WTC11 (cell line): ENCODE results near the gene SH3YL1.

Experiments
- ATF1 ChIP-seq: sonication (generic); formaldehyde crosslinking; IDR thresholded peaks from 2 replicates; pipeline ENCODE4 v1.8.1; 2023; ENCODE audit warnings: mild to moderate bottlenecking, moderate library complexity, missing genetic modification reagents
- ATF6 ChIP-seq: sonication (generic); formaldehyde crosslinking; IDR thresholded peaks from 2 replicates; pipeline ENCODE4 v1.8.1; 2023; ENCODE audit warnings: mild to moderate bottlenecking, missing genetic modification reagents
- CREB1 ChIP-seq: sonication (generic); formaldehyde crosslinking; IDR thresholded peaks from 2 replicates; pipeline ENCODE4 v1.8.0; 2023; ENCODE audit warnings: mild to moderate bottlenecking, missing genetic modification reagents
- CTCF ChIP-seq: fragments of 200-600 bp; IDR thresholded peaks from 2 replicates; pipeline ENCODE4 v1.8.0; 2022; ENCODE audit warnings: antibody characterized with exemption
- JUN ChIP-seq: sonication (generic); formaldehyde crosslinking; IDR thresholded peaks from 2 replicates; pipeline ENCODE4 v1.8.0; 2023; ENCODE audit warnings: mild to moderate bottlenecking, missing genetic modification reagents
- MAX ChIP-seq: sonication (generic); formaldehyde crosslinking; IDR thresholded peaks from 2 replicates; pipeline ENCODE4 v1.8.0; 2022; ENCODE audit warnings: mild to moderate bottlenecking, missing genetic modification reagents
- TCF7 ChIP-seq: sonication (generic); formaldehyde crosslinking; IDR thresholded peaks from 2 replicates; pipeline ENCODE4 v1.8.0; 2022; ENCODE audit warnings: mild to moderate bottlenecking, low read depth, missing genetic modification reagents, moderate library complexity
- USF1 ChIP-seq: sonication (generic); formaldehyde crosslinking; IDR thresholded peaks from 2 replicates; pipeline ENCODE4 v1.8.0; 2022; ENCODE audit warnings: mild to moderate bottlenecking, missing genetic modification reagents
- ZNF512 ChIP-seq: sonication (generic); formaldehyde crosslinking; IDR thresholded peaks from 2 replicates; pipeline ENCODE4 v1.8.1; 2022; ENCODE audit warnings: missing genetic modification reagents, borderline replicate concordance
- TF ChIP-seq, protein P1 (sequence below): sonication (generic); formaldehyde crosslinking; IDR thresholded peaks from 2 replicates; pipeline ENCODE4 v1.8.1; 2022; ENCODE audit warnings: mild to moderate bottlenecking, moderate library complexity, missing genetic modification reagents
- TF ChIP-seq, protein P2 (sequence below): sonication (generic); formaldehyde crosslinking; IDR thresholded peaks from 2 replicates; pipeline ENCODE4 v1.8.1; 2022; ENCODE audit warnings: low read depth, missing genetic modification reagents, borderline replicate concordance
- TF ChIP-seq, protein P3 (sequence below): sonication (generic); formaldehyde crosslinking; IDR thresholded peaks from 2 replicates; pipeline ENCODE4 v1.8.1; 2023; ENCODE audit warnings: mild to moderate bottlenecking, missing genetic modification reagents, moderate library complexity

- TF ChIP-seq CTCF (no peak), USF1 (CRISPR knock-in tag) (no peak), TCF7 (CRISPR knock-in tag) (no peak), ATF6 (CRISPR knock-in tag) (no peak), MAX (no peak), JUN (CRISPR knock-in tag) (no peak), ATF1 (no peak), ZNF512 (CRISPR knock-in tag) (no peak), CREB1 (CRISPR knock-in tag) (no peak)
- TF ChIP-seq, protein P1, sequence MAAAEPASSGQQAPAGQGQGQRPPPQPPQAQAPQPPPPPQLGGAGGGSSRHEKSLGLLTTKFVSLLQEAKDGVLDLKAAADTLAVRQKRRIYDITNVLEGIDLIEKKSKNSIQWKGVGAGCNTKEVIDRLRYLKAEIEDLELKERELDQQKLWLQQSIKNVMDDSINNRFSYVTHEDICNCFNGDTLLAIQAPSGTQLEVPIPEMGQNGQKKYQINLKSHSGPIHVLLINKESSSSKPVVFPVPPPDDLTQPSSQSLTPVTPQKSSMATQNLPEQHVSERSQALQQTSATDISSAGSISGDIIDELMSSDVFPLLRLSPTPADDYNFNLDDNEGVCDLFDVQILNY (CRISPR knock-in tag), result no peak
- TF ChIP-seq, protein P2, sequence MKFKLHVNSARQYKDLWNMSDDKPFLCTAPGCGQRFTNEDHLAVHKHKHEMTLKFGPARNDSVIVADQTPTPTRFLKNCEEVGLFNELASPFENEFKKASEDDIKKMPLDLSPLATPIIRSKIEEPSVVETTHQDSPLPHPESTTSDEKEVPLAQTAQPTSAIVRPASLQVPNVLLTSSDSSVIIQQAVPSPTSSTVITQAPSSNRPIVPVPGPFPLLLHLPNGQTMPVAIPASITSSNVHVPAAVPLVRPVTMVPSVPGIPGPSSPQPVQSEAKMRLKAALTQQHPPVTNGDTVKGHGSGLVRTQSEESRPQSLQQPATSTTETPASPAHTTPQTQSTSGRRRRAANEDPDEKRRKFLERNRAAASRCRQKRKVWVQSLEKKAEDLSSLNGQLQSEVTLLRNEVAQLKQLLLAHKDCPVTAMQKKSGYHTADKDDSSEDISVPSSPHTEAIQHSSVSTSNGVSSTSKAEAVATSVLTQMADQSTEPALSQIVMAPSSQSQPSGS (CRISPR knock-in tag), result no peak
- TF ChIP-seq, protein P3, sequence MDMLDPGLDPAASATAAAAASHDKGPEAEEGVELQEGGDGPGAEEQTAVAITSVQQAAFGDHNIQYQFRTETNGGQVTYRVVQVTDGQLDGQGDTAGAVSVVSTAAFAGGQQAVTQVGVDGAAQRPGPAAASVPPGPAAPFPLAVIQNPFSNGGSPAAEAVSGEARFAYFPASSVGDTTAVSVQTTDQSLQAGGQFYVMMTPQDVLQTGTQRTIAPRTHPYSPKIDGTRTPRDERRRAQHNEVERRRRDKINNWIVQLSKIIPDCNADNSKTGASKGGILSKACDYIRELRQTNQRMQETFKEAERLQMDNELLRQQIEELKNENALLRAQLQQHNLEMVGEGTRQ (CRISPR knock-in tag), result no peak
These were observed 53.2 kb downstream of the SH3YL1 start for GRCh38 chr2:210660-211059.
